Loucy (cell line): ENCODE results near the gene SF3A1.
A peak's percentile ranks its signal among the peaks of the same experiment; 100 is the strongest.

ENCODE experiments used
- H2AFZ ChIP-seq: fragments of 200-600 bp; sonication (generic); 2 replicates; pipeline ENCODE4 v1.6.0; 2016; ENCODE audit warnings: antibody characterized with exemption, mild to moderate bottlenecking, low read length, moderate library complexity
- H3F3A ChIP-seq: fragments of 200-600 bp; 2 replicates; pipeline ENCODE4 v1.6.0; 2016; ENCODE audit warnings: antibody characterized with exemption, low read depth, mild to moderate bottlenecking
- H3K27me3 ChIP-seq: fragments of 200-600 bp; sonication (generic); 2 replicates; pipeline ENCODE4 v1.6.1; 2014; ENCODE audit warnings: low read length, mild to moderate bottlenecking; ENCODE audit not compliant: insufficient read depth, poor library complexity, severe bottlenecking
- H3K36me3 ChIP-seq: fragments of 200-600 bp; sonication (generic); 2 replicates; pipeline ENCODE4 v1.6.1; 2016; ENCODE audit warnings: low read length; ENCODE audit not compliant: insufficient read depth
- H3K4me1 ChIP-seq: fragments of 200-600 bp; sonication (generic); 2 replicates; pipeline ENCODE4 v1.5.1; 2014; ENCODE audit warnings: low read length, mild to moderate bottlenecking; ENCODE audit not compliant: insufficient read depth, poor library complexity, severe bottlenecking
- H3K4me2 ChIP-seq: fragments of 200-600 bp; sonication (generic); 2 replicates; pipeline ENCODE4 v1.6.0; 2014; ENCODE audit warnings: antibody characterized with exemption, low read length, low read depth, mild to moderate bottlenecking; ENCODE audit not compliant: poor library complexity, severe bottlenecking
- H3K4me3 ChIP-seq: fragments of 200-600 bp; sonication (generic); 2 replicates; pipeline ENCODE4 v1.5.1; 2014; ENCODE audit warnings: low read length, mild to moderate bottlenecking, mixed read lengths; ENCODE audit not compliant: poor library complexity, severe bottlenecking
- H3K79me2 ChIP-seq: fragments of 200-600 bp; sonication (generic); 2 replicates; pipeline ENCODE4 v1.6.1; 2014; ENCODE audit warnings: low read length; ENCODE audit not compliant: insufficient read depth
- H3K9ac ChIP-seq: fragments of 200-600 bp; sonication (generic); 2 replicates; pipeline ENCODE4 v1.6.0; 2014; ENCODE audit warnings: mild to moderate bottlenecking, low read depth, low read length, moderate library complexity; ENCODE audit not compliant: poor library complexity, severe bottlenecking
- H3K9me2 ChIP-seq: fragments of 200-600 bp; sonication (generic); replicated peaks from 2 replicates; pipeline ENCODE4 v1.6.1; 2016; ENCODE audit warnings: low read depth, low read length, mixed read lengths
- H3K9me3 ChIP-seq: fragments of 200-600 bp; sonication (generic); 2 replicates; pipeline ENCODE4 v1.6.1; 2014; ENCODE audit warnings: mild to moderate bottlenecking, antibody characterized with exemption, low read length, low read depth; ENCODE audit not compliant: insufficient read depth
- H4K20me1 ChIP-seq: fragments of 200-600 bp; sonication (generic); 2 replicates; pipeline ENCODE4 v1.6.0; 2014; ENCODE audit warnings: antibody characterized with exemption, low read length, mild to moderate bottlenecking; ENCODE audit not compliant: insufficient read depth, poor library complexity, severe bottlenecking
- EZH2phosphoT487 ChIP-seq: fragments of 200-600 bp; IDR thresholded peaks from 2 replicates; pipeline ENCODE4 v1.6.1; 2018; ENCODE audit warnings: antibody characterized with exemption, mild to moderate bottlenecking, moderate library complexity, borderline replicate concordance
- TF ChIP-seq, protein P1 (sequence below): fragments of 200-600 bp; sonication (generic); conservative IDR thresholded peaks from 2 replicates; pipeline ENCODE4 v1.5.1; 2014; ENCODE audit warnings: mild to moderate bottlenecking, antibody characterized with exemption, low read length

Gene SF3A1

DNA sequence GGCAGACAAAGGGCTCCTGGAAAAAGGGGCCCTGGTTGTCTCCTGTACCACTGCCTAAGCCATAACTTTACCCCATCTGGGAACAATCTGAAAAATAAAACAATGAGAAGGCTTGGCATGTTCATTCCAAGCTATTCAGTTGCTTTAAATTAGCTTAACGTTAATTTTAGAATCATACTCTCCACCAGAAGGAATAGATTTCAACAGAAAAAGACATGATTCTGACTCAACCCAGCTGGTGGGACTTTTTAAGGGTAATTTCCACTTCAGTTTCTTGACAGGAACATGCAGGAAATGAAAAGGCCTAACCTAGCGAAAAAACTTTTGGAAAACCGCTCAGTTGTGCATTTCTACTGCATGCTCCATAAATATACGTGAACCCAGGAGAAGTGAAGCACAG is 7.9 kb downstream of the SF3A1 start:
- peak overlapping the region; percentile 45 for H3K4me2 ChIP-seq
- peaks cover 61% of the 10 kb centered on the region for H3K79me2 ChIP-seq
- H4K20me1 ChIP-seq, result peaks cover 40% of the 10 kb centered on the region
- no peaks in the 10 kb centered on the region for H3F3A ChIP-seq
- H3K4me1 ChIP-seq, result peaks cover 11% of the 10 kb centered on the region
- no peak overlapping the region for H2AFZ ChIP-seq
- no peaks in the 10 kb centered on the region for H3K27me3 ChIP-seq
- H3K9me3 ChIP-seq, result no peaks in the 10 kb centered on the region
- no peak overlapping the region for H3K9ac ChIP-seq
- peaks cover 85% of the 10 kb centered on the region for H3K36me3 ChIP-seq
- no peaks in the 10 kb centered on the region for H3K9me2 ChIP-seq
- H3K4me3 ChIP-seq, result no peak overlapping the region
- TF ChIP-seq EZH2phosphoT487, result no peak
- TF ChIP-seq, protein P1, sequence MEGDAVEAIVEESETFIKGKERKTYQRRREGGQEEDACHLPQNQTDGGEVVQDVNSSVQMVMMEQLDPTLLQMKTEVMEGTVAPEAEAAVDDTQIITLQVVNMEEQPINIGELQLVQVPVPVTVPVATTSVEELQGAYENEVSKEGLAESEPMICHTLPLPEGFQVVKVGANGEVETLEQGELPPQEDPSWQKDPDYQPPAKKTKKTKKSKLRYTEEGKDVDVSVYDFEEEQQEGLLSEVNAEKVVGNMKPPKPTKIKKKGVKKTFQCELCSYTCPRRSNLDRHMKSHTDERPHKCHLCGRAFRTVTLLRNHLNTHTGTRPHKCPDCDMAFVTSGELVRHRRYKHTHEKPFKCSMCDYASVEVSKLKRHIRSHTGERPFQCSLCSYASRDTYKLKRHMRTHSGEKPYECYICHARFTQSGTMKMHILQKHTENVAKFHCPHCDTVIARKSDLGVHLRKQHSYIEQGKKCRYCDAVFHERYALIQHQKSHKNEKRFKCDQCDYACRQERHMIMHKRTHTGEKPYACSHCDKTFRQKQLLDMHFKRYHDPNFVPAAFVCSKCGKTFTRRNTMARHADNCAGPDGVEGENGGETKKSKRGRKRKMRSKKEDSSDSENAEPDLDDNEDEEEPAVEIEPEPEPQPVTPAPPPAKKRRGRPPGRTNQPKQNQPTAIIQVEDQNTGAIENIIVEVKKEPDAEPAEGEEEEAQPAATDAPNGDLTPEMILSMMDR, result no peak

DNA sequence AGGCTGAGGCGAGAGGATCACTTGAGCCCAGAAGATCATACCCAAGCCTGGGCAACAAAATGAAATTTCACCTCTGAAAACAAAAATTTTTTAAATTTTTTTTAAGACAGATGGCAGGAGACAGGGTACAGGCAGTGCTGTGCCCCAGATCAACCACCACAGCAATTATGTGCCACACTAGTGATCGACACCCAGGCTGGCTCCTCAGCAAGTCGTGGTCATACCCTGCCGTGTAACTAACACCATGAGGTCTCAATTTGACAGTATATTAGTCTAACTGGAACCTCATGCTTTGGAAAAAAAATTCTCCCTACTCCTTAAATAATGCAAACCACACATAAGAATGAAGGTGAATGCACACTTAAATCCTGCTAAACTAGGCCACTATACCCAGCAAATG is 8.3 kb downstream of the SF3A1 start:
- no peak overlapping the region for H3K9ac ChIP-seq
- H3F3A ChIP-seq, result no peaks in the 10 kb centered on the region
- no peaks in the 10 kb centered on the region for H3K9me3 ChIP-seq
- TF ChIP-seq EZH2phosphoT487, result no peak
- TF ChIP-seq, protein P1, result no peak
- no peak overlapping the region for H2AFZ ChIP-seq
- no peaks in the 10 kb centered on the region for H3K27me3 ChIP-seq
- H3K4me1 ChIP-seq, result peaks cover 11% of the 10 kb centered on the region
- peak overlapping the region; percentile 45 for H3K4me2 ChIP-seq
- peaks cover 89% of the 10 kb centered on the region for H3K36me3 ChIP-seq
- H3K79me2 ChIP-seq, result peaks cover 59% of the 10 kb centered on the region
- no peaks in the 10 kb centered on the region for H3K9me2 ChIP-seq
- H3K4me3 ChIP-seq, result no peak overlapping the region
- peaks cover 37% of the 10 kb centered on the region for H4K20me1 ChIP-seq

DNA sequence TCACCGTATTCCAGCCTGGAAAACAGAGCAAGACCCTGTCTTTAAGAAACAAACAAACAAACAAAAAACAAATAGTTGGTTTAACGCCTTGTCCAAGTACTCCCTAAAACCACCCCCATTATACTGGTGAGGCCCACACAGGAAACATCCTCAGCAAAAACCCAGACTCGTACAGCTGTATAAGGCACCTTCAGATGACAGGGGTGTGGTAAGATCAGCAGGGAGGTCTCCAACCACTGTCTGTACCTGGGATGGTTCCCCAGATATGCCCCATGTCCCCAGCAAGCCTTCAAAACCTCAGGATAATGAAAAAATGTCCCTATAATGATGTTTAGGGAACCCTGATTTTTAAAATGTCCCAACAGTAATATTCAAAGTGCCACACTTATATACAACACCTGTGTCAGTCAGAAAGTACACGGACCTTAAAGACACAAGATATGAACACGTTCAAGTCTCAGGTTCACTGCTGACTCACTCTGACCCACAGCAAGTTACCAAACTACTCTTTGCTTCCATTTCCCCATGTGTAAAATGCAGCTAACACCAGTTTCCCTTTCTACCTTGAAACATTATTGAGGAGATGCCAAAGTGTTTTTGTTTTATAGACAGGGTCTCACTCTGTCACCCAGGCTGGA is 9.3 kb downstream of the SF3A1 start:
- TF ChIP-seq, protein P1, result no peak
- no peak for TF ChIP-seq EZH2phosphoT487
- Histone ChIP-seq H4K20me1 (peaks cover 30% of the 10 kb centered on the region), H3K9me3 (no peaks in the 10 kb centered on the region), H3K27me3 (no peaks in the 10 kb centered on the region), H2AFZ (no peak overlapping the region), H3K4me1 (peaks cover 6% of the 10 kb centered on the region), H3K4me3 (no peak overlapping the region), H3K79me2 (peaks cover 51% of the 10 kb centered on the region), H3K9me2 (no peaks in the 10 kb centered on the region), H3K4me2 (no peak overlapping the region), H3K9ac (no peak overlapping the region), H3F3A (no peaks in the 10 kb centered on the region), H3K36me3 (peaks cover 93% of the 10 kb centered on the region)
